GM18502 (cell line): ENCODE results near the gene PMS1.

Experiments used
- ATAC-seq: cut with Tn5 transposase; IDR thresholded peaks from one replicate; pipeline ENCODE4 v1.9.1; 2021; ENCODE audit warnings: mild to moderate bottlenecking; ENCODE audit not compliant: unreplicated experiment, poor library complexity

PMS1 gene

DNA sequence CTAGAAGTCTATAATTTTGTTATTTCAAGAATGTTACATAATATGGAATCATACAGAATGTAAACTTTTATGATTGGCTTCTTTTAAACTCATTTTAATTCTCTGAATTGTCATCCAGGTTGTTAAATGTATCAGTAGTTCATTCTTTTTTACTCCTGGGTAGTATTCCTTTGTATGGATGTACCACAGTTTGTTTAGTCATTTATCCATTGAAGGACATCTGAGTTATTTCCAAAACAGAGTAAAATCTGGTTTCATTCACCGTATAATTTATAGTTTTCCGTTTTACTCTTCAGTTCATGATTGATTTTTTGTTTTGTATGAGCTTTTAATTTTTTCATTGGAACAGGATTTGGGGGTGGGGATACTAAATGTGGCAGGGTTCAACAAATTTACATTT lies 132.4 kb downstream of the PMS1 start:
- no peak for ATAC-seq
